ENCODE measurements around the gene MEIS2.

GRCh38 chr15:36921484-36922091, 178.8 kb downstream of the MEIS2 start:
- peak; percentile 80 for TF ChIP-seq ZNF384 (IDR thresholded peaks at IDR 0.05)
- TF ChIP-seq FOXM1 (IDR thresholded peaks at IDR 0.05; ENCODE audit: borderline replicate concordance), result no peak
- no peak for TF ChIP-seq NFRKB (IDR thresholded peaks at IDR 0.05)
- no peak for TF ChIP-seq ELF4 (IDR thresholded peaks at IDR 0.05)
- TF ChIP-seq L3MBTL2 (conservative IDR thresholded peaks at IDR 0.05), result no peak
- peak; percentile 20; the same call in 1 of the 2 replicates for TF ChIP-seq PKNOX1 (IDR thresholded peaks at IDR 0.05)
- no peak for TF ChIP-seq FOXA1 (IDR thresholded peaks at IDR 0.05)
- TF ChIP-seq CTBP1 (IDR thresholded peaks at IDR 0.05; ENCODE audit: borderline replicate concordance), result no peak
- no peak for TF ChIP-seq BHLHE40 (IDR thresholded peaks at IDR 0.05; ENCODE audit: borderline replicate concordance)
- TF ChIP-seq ARNT (IDR thresholded peaks at IDR 0.05), result no peak
- no peak for TF ChIP-seq FOXK2 (IDR thresholded peaks at IDR 0.05)
- no peak for TF ChIP-seq TARDBP (IDR thresholded peaks at IDR 0.05)
- TF ChIP-seq HDGF (IDR thresholded peaks at IDR 0.05; ENCODE audit: borderline replicate concordance), result no peak

Data from HEK293T (cell line).